Mesendoderm (in vitro differentiated cells): ENCODE results near the gene CPXM1.

Experiments
- DNase-seq: peaks from one replicate; pipeline ENCODE4 v3.0.0; 2013
- H2AK5ac ChIP-seq: 2 replicates; pipeline ENCODE4 v1.6.1; 2013; ENCODE audit warnings: low read length, inconsistent platforms
- H2BK120ac ChIP-seq: 2 replicates; pipeline ENCODE4 v1.6.1; 2013; ENCODE audit warnings: low read depth, mild to moderate bottlenecking, low read length, moderate library complexity, mixed read lengths
- H2BK15ac ChIP-seq: replicated peaks from 2 replicates; pipeline ENCODE4 v1.6.1; 2013; ENCODE audit warnings: low read depth, mild to moderate bottlenecking, moderate library complexity
- H2BK5ac ChIP-seq: 2 replicates; pipeline ENCODE4 v1.6.1; 2013; ENCODE audit warnings: low read length, inconsistent platforms
- H3K18ac ChIP-seq: 2 replicates; pipeline ENCODE4 v1.6.1; 2013; ENCODE audit warnings: mild to moderate bottlenecking, low read length, mixed read lengths
- H3K23ac ChIP-seq: one replicate; pipeline ENCODE4 v1.6.1; 2013; ENCODE audit warnings: low read length
- H3K27ac ChIP-seq: 2 replicates; pipeline ENCODE4 v1.5.1; 2013; ENCODE audit warnings: low read depth, mild to moderate bottlenecking, inconsistent platforms, low read length, moderate library complexity
- H3K27me3 ChIP-seq: 2 replicates; pipeline ENCODE4 v1.6.1; 2013; ENCODE audit warnings: low read length, control low read depth, mild to moderate bottlenecking, inconsistent platforms; ENCODE audit not compliant: insufficient read depth, poor library complexity
- H3K36me3 ChIP-seq: 2 replicates; pipeline ENCODE4 v1.6.1; 2013; ENCODE audit warnings: low read length, inconsistent platforms; ENCODE audit not compliant: control insufficient read depth, insufficient read depth
- H3K4ac ChIP-seq: one replicate; pipeline ENCODE4 v1.6.1; 2013; ENCODE audit warnings: low read depth, mild to moderate bottlenecking, low read length, moderate library complexity
- H3K4me1 ChIP-seq: 2 replicates; pipeline ENCODE4 v1.6.1; 2013; ENCODE audit warnings: low read depth, low read length, inconsistent platforms; ENCODE audit not compliant: control insufficient read depth
- H3K4me2 ChIP-seq: 2 replicates; pipeline ENCODE4 v1.6.1; 2013; ENCODE audit warnings: low read length
- H3K4me3 ChIP-seq: 2 replicates; pipeline ENCODE4 v1.5.1; 2013; ENCODE audit warnings: mild to moderate bottlenecking, low read length
- H3K56ac ChIP-seq: one replicate; pipeline ENCODE4 v1.6.1; 2013; ENCODE audit warnings: low read length
- H3K79me1 ChIP-seq: 2 replicates; pipeline ENCODE4 v1.6.1; 2013; ENCODE audit warnings: low read length, inconsistent platforms
- H3K79me2 ChIP-seq: 2 replicates; pipeline ENCODE4 v1.6.1; 2013; ENCODE audit warnings: mild to moderate bottlenecking, low read length; ENCODE audit not compliant: control insufficient read depth, insufficient read depth
- H3K9ac ChIP-seq: 2 replicates; pipeline ENCODE4 v1.6.1; 2013; ENCODE audit warnings: low read length, inconsistent platforms
- H4K5ac ChIP-seq: one replicate; pipeline ENCODE4 v1.6.1; 2013; ENCODE audit warnings: low read length
- H4K8ac ChIP-seq: one replicate; pipeline ENCODE4 v1.6.1; 2013; ENCODE audit warnings: low read depth, mild to moderate bottlenecking, control low read depth, low read length, moderate library complexity
- WGBS: extraction: QIAGEN DNeasy Blood & Tissue Kit; methylation state at CpG from one replicate; pipeline ENCODE4 v1.1.7; 2013; ENCODE audit warnings: low lambda C conversion rate, missing lambda C conversion rate; ENCODE audit not compliant: insufficient coverage; ENCODE audit errors: extremely low coverage; 5-methylcytosine and 5-hydroxymethylcytosine counted together

Gene CPXM1

GRCh38 chr20:2820896-2821869 is 20.8 kb upstream of the CPXM1 start:
- H3K18ac ChIP-seq = no peak overlapping the region
- peak; percentile 39 for DNase-seq
- H3K4me3 ChIP-seq = no peak overlapping the region
- no peaks in the 10 kb centered on the region for H3K79me1 ChIP-seq
- H4K8ac ChIP-seq = no peak overlapping the region
- peaks cover 15% of the 10 kb centered on the region for H3K27me3 ChIP-seq
- no peak overlapping the region for H2BK5ac ChIP-seq
- H3K4ac ChIP-seq = no peak overlapping the region
- H3K79me2 ChIP-seq = no peaks in the 10 kb centered on the region
- no peak overlapping the region for H2AK5ac ChIP-seq
- no peak overlapping the region for H4K5ac ChIP-seq
- H3K56ac ChIP-seq = no peak overlapping the region
- H3K27ac ChIP-seq = no peak overlapping the region
- no peak overlapping the region for H2BK120ac ChIP-seq
- WGBS = no CpG with 5 or more reads among the region's 68 CpGs
- H3K4me2 ChIP-seq = no peak overlapping the region
- H3K9ac ChIP-seq = no peak overlapping the region
- H3K4me1 ChIP-seq = no peaks in the 10 kb centered on the region
- H3K23ac ChIP-seq = no peak overlapping the region
- no peaks in the 10 kb centered on the region for H3K36me3 ChIP-seq
- no peak overlapping the region for H2BK15ac ChIP-seq

DNA sequence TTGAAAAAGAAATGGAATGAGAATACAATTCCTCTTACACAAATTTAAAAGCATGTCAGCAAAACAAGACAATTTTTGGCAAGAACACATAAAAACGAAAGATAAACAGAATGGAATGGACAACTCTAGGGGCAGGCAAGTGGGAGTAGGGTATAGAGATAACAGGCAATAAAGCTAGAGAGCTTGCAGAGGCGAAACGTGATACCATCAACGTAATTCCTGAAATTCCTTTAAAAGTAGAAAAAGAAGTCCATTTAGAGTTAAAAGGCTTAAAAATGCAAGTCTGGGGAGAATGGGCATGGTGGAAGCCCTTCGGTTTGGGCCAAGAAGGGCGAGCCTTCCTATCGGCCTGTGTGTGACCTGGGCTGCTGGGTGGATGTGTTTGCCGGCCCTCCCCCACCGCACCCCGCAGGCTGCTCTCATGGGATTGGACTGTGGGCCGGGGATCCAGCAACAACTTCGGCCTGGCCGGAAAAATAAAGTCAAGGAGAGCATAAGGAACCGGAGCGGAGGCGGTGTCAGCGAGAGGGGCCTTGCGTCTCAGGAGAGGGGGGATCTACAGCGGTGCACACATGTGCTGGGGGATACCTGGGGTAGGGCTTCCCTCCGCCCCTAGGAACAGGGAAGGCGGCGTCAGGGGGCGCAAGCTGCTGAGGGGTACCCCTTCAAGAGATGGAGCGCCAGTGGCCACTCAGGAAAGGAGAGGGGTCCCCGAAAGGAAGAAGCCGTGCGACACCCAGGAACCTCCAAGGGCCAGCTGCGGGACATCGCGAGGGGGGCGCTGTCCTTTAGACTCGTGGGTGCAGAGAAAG is 19.9 kb upstream of the CPXM1 start:
- no peak overlapping the region for H3K9ac ChIP-seq
- no peak overlapping the region for H2AK5ac ChIP-seq
- no peak overlapping the region for H3K27ac ChIP-seq
- no peaks in the 10 kb centered on the region for H3K79me1 ChIP-seq
- no peak overlapping the region for H3K4ac ChIP-seq
- H3K56ac ChIP-seq = no peak overlapping the region
- H3K27me3 ChIP-seq = peaks cover 15% of the 10 kb centered on the region
- no peak overlapping the region for H2BK5ac ChIP-seq
- no peaks in the 10 kb centered on the region for H3K4me1 ChIP-seq
- H2BK120ac ChIP-seq = no peak overlapping the region
- H3K18ac ChIP-seq = no peak overlapping the region
- no peak overlapping the region for H2BK15ac ChIP-seq
- H3K23ac ChIP-seq = no peak overlapping the region
- H3K36me3 ChIP-seq = no peaks in the 10 kb centered on the region
- DNase-seq = peak; percentile 59
- no peak overlapping the region for H4K5ac ChIP-seq
- WGBS = no CpG with 5 or more reads among the region's 32 CpGs
- H3K79me2 ChIP-seq = no peaks in the 10 kb centered on the region
- peak overlapping the region; percentile 2 for H3K4me2 ChIP-seq
- no peak overlapping the region for H4K8ac ChIP-seq
- no peak overlapping the region for H3K4me3 ChIP-seq

GRCh38 chr20:2817891-2818595 is 17.6 kb upstream of the CPXM1 start:
- no peak overlapping the region for H3K9ac ChIP-seq
- H2BK120ac ChIP-seq = no peak overlapping the region
- H3K27me3 ChIP-seq = peaks cover 15% of the 10 kb centered on the region
- no peak overlapping the region for H3K56ac ChIP-seq
- no peak overlapping the region for H3K18ac ChIP-seq
- no peaks in the 10 kb centered on the region for H3K4me1 ChIP-seq
- no peak overlapping the region for H3K4me3 ChIP-seq
- no peak for DNase-seq
- WGBS = no CpG with 5 or more reads among the region's 7 CpGs
- no peak overlapping the region for H2BK15ac ChIP-seq
- no peak overlapping the region for H3K4me2 ChIP-seq
- H3K4ac ChIP-seq = no peak overlapping the region
- no peak overlapping the region for H3K27ac ChIP-seq
- H3K79me1 ChIP-seq = no peaks in the 10 kb centered on the region
- no peak overlapping the region for H3K23ac ChIP-seq
- H3K36me3 ChIP-seq = no peaks in the 10 kb centered on the region
- H2AK5ac ChIP-seq = no peak overlapping the region
- H4K8ac ChIP-seq = no peak overlapping the region
- no peak overlapping the region for H4K5ac ChIP-seq
- H3K79me2 ChIP-seq = no peaks in the 10 kb centered on the region
- H2BK5ac ChIP-seq = no peak overlapping the region

DNA sequence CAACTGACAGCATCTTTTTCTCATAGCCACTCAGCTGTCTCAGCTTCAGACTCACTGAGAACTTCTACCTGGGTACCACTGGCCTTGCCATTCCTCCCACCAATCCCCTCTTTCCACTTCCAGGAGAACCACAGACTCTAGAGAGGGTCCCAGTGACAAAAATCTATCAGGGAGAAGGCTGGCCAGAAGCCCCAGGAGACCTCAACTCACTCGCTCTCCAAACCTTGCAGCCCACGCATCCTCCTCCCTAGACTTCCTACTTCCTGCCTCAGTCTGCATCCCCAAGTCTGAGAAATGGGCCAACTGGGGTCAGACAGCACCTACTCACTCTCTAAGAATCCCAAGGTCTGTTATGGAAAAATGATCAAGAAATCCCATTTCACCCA is 16.9 kb upstream of the CPXM1 start:
- Histone ChIP-seq H3K79me1 (no peaks in the 10 kb centered on the region), H3K4ac (no peak overlapping the region), H3K36me3 (no peaks in the 10 kb centered on the region), H3K18ac (no peak overlapping the region), H3K9ac (no peak overlapping the region), H2AK5ac (no peak overlapping the region), H3K4me2 (no peak overlapping the region), H2BK5ac (no peak overlapping the region), H3K56ac (no peak overlapping the region), H3K4me1 (no peaks in the 10 kb centered on the region), H2BK120ac (no peak overlapping the region), H3K27ac (no peak overlapping the region), H4K8ac (no peak overlapping the region), H3K4me3 (no peak overlapping the region), H2BK15ac (no peak overlapping the region), H4K5ac (no peak overlapping the region), H3K27me3 (peaks cover 15% of the 10 kb centered on the region), H3K79me2 (no peaks in the 10 kb centered on the region), H3K23ac (no peak overlapping the region)
- DNase-seq = no peak
- no CpG with 5 or more reads among the region's 2 CpGs for WGBS

DNA sequence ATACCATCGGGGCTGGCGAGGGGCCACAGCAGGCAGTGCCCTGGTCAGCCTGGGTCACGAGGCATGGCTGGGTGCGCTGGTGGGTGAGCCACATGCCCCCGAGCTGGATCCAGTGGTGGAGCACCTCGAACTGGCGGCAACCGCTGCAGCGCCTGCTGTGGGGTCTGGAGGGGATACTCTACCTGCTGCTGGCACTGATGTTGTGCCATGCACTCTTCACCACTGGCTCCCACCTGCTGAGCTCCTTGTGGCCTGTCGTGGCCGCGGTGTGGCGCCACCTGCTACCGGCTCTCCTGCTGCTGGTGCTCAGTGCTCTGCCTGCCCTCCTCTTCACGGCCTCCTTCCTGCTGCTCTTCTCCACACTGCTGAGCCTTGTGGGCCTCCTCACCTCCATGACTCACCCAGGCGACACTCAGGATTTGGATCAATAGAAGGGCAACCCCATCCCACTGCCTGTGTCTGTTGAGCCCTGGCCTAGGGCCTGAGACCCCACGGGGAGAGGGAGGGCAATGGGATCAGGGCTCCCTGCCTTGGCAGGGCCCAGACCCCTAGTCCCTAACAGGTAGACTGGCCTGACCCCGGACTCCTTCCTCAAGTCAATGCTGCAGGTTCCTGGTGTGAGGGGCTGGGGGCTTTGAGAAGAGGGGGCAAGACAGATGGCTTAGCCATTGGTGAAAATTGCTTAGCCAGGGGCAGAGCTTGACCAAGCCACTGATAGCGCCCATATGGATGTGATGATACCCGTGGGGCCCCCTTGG is 16.3 kb upstream of the CPXM1 start:
- Histone ChIP-seq H2BK120ac (no peak overlapping the region), H2BK15ac (no peak overlapping the region), H3K79me1 (no peaks in the 10 kb centered on the region), H3K27me3 (peaks cover 11% of the 10 kb centered on the region), H3K36me3 (no peaks in the 10 kb centered on the region), H3K4ac (no peak overlapping the region), H2AK5ac (no peak overlapping the region), H3K18ac (no peak overlapping the region), H3K79me2 (no peaks in the 10 kb centered on the region), H4K5ac (no peak overlapping the region), H4K8ac (no peak overlapping the region), H3K4me3 (no peak overlapping the region), H3K27ac (no peak overlapping the region), H3K9ac (no peak overlapping the region), H3K56ac (no peak overlapping the region), H3K4me2 (no peak overlapping the region), H3K23ac (no peak overlapping the region), H3K4me1 (no peaks in the 10 kb centered on the region), H2BK5ac (no peak overlapping the region)
- no CpG with 5 or more reads among the region's 20 CpGs for WGBS
- DNase-seq = no peak
